AG09319 (cell line): ENCODE results near the gene TMEM95.

Experiments used
- DNase-seq: peaks from one replicate; pipeline ENCODE4 v3.0.0-alpha.2; 2010; ENCODE audit warnings: low read depth; ENCODE audit errors: extremely low read depth
- CTCF ChIP-seq: IDR thresholded peaks from 2 replicates; pipeline ENCODE4 v1.5.1; 2011; ENCODE audit warnings: low read depth, mild to moderate bottlenecking, inconsistent platforms, low read length, moderate library complexity

The TMEM95 gene

GRCh38 chr17:7398612-7399011, 43.7 kb downstream of the TMEM95 start:
- no peak for DNase-seq
- no peak for TF ChIP-seq CTCF

GRCh38 chr17:7403043-7403726, 48.2 kb downstream of the TMEM95 start:
- no peak for TF ChIP-seq CTCF
- no peak for DNase-seq

- DNase-seq: no peak
- no peak for TF ChIP-seq CTCF
Measured at GRCh38 chr17:7403727-7403976, 48.7 kb downstream of the TMEM95 start.

- no peak; the same call in 1 of the 2 replicates for TF ChIP-seq CTCF
- DNase-seq: peak; percentile 99
Measured at GRCh38 chr17:7403977-7404736, 49.2 kb downstream of the TMEM95 start, which contains the start of gene TMEM256. Gene TMEM256 (minus strand): TSS chr17:7404097. CDS start chr17:7404084, 13 bp downstream.

GRCh38 chr17:7404737-7405349, 49.9 kb downstream of the TMEM95 start:
- no peak for TF ChIP-seq CTCF
- no peak for DNase-seq

- TF ChIP-seq CTCF: no peak
- no peak for DNase-seq
Measured at GRCh38 chr17:7405350-7406234, 50.6 kb downstream of the TMEM95 start.
